Skeletal muscle tissue (tissue), 4 donors: ENCODE results near the gene ANTXRL. TPM values are rescaled to one million over a fixed set of nuclear protein-coding genes. Genes with fewer than 3 reads are reported as not detected.

Source experiments
- H3K27ac ChIP-seq: one replicate; pipeline ENCODE4 v1.7.0; 2013; ENCODE audit warnings: mild to moderate bottlenecking, low read depth, low read length, inconsistent platforms
- H3K27me3 ChIP-seq, 3 donors: one replicate each; pipeline ENCODE4 v1.7.0; 2013; ENCODE audit warnings: low read length in 3 of 3; ENCODE audit not compliant: control insufficient read depth in 3 of 3, insufficient read depth in 3 of 3
- H3K36me3 ChIP-seq, 3 donors: one replicate each; pipeline ENCODE4 v1.7.0; 2013; ENCODE audit warnings: low read length in 3 of 3; ENCODE audit not compliant: control insufficient read depth in 3 of 3, insufficient read depth in 3 of 3
- H3K4me1 ChIP-seq, 3 donors: one replicate each; pipeline ENCODE4 v1.7.0; 2013; ENCODE audit warnings: low read length in 3 of 3, mild to moderate bottlenecking in 3 of 3; ENCODE audit not compliant: control insufficient read depth in 3 of 3, insufficient read depth in 3 of 3
- H3K4me3 ChIP-seq, 3 donors: one replicate each; pipeline ENCODE4 v1.7.0; 2013; ENCODE audit warnings: low read length in 3 of 3
- H3K9ac ChIP-seq, 3 donors: one replicate each; pipeline ENCODE4 v1.7.0; 2013; ENCODE audit warnings: low read length in 3 of 3, mild to moderate bottlenecking in 3 of 3, moderate library complexity in 2 of 3, low read depth in 1 of 3
- H3K9me3 ChIP-seq, 3 donors: one replicate each; pipeline ENCODE4 v1.7.0; 2013; ENCODE audit warnings: low read length in 3 of 3; ENCODE audit not compliant: control insufficient read depth in 3 of 3
- total RNA-seq: library from RNA; depleted of rRNA; stranded (reverse); fragments of >200 nt; gene quantifications from one replicate; pipeline ENCODE4 v1.2.3, GENCODE V29; 2014
- donor health status: Osteomylitis.

Gene ANTXRL
- total RNA-seq, 1 donor from 2014 or later = not detected

DNA sequence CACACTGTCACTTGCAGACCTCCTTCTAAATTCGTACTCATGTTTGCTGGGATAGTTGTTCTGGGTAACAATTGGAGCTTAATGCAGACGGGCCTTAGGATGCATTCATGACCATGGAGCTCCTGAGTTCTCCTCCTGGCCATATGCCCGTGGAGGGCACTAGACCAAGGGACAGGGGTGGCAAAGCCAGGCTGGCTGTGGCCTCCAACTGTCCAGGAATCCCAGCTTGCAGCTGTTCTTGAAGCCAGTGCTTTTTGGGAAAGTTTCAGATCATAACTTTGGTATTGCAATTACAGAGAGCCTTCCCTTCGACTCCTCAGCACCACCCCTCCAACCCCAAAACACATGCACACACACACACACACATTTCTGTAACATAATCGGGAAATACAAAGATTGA, 30.6 kb downstream of the ANTXRL start:
- no peaks in the 10 kb centered on the region for H3K9me3 ChIP-seq
- H3K36me3 ChIP-seq = no peaks in the 10 kb centered on the region
- H3K9ac ChIP-seq = no peak overlapping the region
- H3K4me3 ChIP-seq = no peak overlapping the region
- no peaks in the 10 kb centered on the region for H3K4me1 ChIP-seq
- H3K27ac ChIP-seq = no peak overlapping the region
- no peaks in the 10 kb centered on the region for H3K27me3 ChIP-seq

DNA sequence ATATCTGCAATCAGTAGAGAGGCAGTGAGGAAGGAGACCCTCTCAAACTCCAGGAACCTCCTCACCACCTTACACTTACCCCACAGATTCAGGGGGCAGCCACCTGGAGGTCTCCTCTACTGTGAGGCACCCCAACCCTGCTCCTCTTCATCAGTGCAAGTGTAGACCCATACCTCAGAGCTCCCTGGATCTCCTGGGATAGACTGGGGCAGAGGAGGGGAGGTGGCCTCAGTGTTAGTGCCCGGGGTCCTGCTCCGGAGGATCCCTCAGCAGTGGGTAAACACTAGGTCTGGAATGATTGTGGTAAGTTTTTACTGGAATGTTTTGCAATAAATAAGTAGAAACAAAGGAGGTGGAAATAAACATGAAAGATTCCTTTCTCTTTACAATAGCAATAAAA, 31.1 kb downstream of the ANTXRL start:
- H3K27me3 ChIP-seq = no peaks in the 10 kb centered on the region
- H3K9me3 ChIP-seq = no peaks in the 10 kb centered on the region
- no peak overlapping the region for H3K9ac ChIP-seq
- H3K36me3 ChIP-seq = no peaks in the 10 kb centered on the region
- no peak overlapping the region for H3K27ac ChIP-seq
- no peak overlapping the region for H3K4me3 ChIP-seq
- H3K4me1 ChIP-seq = no peaks in the 10 kb centered on the region

DNA sequence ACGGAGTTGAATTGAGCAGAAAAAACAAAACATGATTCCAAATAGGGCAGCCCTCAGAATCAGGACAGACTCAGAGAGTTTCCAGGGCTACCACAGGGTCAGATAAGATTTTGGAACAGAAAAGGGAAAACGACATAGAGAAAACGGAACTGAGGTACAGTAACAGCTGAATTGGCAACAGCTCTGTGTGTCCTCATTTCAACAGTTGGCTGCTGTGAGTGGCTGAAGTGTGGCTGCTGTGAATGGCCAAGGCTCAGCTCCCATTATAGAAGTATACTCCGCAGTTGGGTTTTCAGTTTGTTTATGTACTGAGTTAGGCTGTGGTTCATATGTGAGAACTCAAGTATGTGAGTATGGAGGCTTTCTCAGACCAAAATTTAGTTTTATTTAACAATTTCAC, 32.0 kb downstream of the ANTXRL start:
- no peak overlapping the region for H3K4me3 ChIP-seq
- no peaks in the 10 kb centered on the region for H3K36me3 ChIP-seq
- no peak overlapping the region for H3K27ac ChIP-seq
- no peaks in the 10 kb centered on the region for H3K27me3 ChIP-seq
- H3K9ac ChIP-seq = no peak overlapping the region
- H3K9me3 ChIP-seq = no peaks in the 10 kb centered on the region
- H3K4me1 ChIP-seq = no peaks in the 10 kb centered on the region

DNA sequence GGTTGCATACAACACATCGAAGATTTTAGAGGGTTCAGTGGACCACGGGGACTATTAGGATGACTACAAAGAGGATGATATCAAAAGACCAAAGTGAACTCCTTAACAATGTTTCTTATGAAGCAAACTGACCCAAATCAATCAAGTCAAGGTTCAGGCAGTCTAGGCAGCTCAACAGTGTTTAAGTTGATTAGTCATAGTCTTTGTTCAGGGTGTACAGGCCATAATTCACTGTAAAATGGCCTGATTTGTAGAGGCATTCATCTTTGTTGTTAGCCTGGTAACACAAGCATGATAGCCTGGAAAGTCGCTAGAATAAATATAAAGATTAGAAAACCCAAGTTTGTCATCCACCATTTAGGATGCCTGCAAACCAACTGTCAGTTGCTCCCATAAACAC, 32.6 kb downstream of the ANTXRL start:
- Histone ChIP-seq H3K9ac (no peak overlapping the region), H3K36me3 (no peaks in the 10 kb centered on the region), H3K4me3 (no peak overlapping the region), H3K9me3 (no peaks in the 10 kb centered on the region), H3K27me3 (no peaks in the 10 kb centered on the region), H3K4me1 (no peaks in the 10 kb centered on the region), H3K27ac (no peak overlapping the region)

DNA sequence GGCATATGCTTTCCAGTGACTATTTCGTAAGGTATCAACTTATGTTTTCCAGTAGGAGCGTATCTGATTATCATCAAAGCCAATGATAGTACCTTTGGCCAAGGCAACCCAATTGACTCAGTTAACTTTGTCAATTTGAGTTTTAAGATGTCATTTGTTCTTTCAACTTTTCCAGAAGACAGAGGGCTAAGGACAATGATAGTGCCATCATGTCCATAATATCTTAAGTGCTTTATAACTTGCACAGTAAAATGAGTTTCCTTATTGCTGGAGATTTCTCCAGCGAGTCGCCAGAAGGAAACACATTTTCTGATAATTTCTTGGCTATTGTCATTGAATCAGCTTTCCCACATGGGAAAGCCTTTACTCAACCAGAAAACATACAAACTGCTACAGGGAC, 35.0 kb downstream of the ANTXRL start:
- H3K36me3 ChIP-seq = no peaks in the 10 kb centered on the region
- no peak overlapping the region for H3K9ac ChIP-seq
- no peak overlapping the region for H3K27ac ChIP-seq
- H3K4me1 ChIP-seq = no peaks in the 10 kb centered on the region
- H3K9me3 ChIP-seq = no peaks in the 10 kb centered on the region
- H3K27me3 ChIP-seq = no peaks in the 10 kb centered on the region
- H3K4me3 ChIP-seq = no peak overlapping the region

DNA sequence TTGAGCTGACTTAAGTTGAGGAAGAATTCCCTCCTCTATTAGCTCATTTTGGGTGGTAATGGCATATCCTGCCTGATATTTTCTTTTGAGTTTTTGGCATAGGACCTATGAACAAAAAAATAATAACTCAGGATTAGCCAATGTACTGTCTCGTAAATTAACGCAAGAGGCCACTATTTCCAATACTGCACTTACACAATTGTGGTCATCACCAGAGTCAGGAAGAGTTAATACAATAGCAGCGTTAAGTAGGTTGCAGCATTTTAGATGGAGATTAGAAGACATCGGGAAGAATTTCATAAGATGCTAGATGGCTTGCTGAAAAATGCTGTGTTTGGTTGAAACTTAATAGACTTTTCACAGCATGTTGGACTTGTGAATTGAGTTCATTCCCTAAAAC, 36.4 kb downstream of the ANTXRL start:
- no peak overlapping the region for H3K4me3 ChIP-seq
- peaks cover 0 to 3% (median 0%) of the 10 kb centered on the region in 3 donors for H3K27me3 ChIP-seq
- no peaks in the 10 kb centered on the region for H3K4me1 ChIP-seq
- no peak overlapping the region for H3K27ac ChIP-seq
- H3K9me3 ChIP-seq = no peaks in the 10 kb centered on the region
- no peak overlapping the region for H3K9ac ChIP-seq
- H3K36me3 ChIP-seq = no peaks in the 10 kb centered on the region

DNA sequence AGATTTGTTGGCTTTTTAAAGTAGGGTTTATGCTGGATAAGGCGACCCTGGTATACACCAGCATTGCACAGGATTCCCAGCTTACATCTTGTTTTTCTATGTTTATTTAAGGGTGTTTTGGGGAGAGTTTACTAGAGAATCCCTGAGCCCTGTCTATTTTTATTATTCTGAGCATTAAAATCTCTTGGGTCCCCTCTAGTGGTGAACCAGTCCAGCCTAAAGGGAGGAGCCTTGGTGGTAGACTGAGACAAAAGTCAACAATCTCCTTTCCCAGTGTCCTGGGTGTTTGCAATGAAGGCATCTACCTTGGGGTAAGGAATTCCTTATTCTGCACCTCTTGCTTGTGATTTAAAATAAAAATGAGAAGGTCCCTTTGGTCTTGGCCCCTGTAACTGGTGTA, 38.2 kb downstream of the ANTXRL start:
- no peak overlapping the region for H3K9ac ChIP-seq
- H3K27ac ChIP-seq = no peak overlapping the region
- no peaks in the 10 kb centered on the region for H3K4me1 ChIP-seq
- no peak overlapping the region for H3K4me3 ChIP-seq
- peaks cover 0 to 11% (median 0%) of the 10 kb centered on the region in 3 donors for H3K27me3 ChIP-seq
- no peaks in the 10 kb centered on the region for H3K36me3 ChIP-seq
- no peaks in the 10 kb centered on the region for H3K9me3 ChIP-seq

DNA sequence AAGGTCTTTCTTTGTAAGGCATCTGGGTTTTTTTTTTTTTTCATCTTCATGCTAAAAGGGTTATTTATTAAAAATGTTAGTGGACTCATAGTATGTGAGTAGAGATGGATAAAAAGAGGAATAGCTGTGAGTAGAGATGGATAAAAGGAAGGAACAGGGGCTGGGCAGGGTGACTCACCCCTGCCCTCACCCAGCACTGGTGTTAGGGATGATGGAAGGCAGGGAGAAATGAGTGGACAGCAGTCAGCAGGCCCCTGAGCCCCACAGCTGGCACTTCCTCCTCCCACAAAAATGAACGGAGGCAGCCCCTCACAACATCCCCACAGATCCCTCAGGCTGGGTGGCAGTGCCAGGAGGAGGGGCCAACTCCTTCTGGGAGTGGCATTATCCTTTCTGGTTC, 39.3 kb downstream of the ANTXRL start:
- H3K9me3 ChIP-seq = no peaks in the 10 kb centered on the region
- no peaks in the 10 kb centered on the region for H3K4me1 ChIP-seq
- H3K9ac ChIP-seq = no peak overlapping the region
- H3K36me3 ChIP-seq = no peaks in the 10 kb centered on the region
- no peak overlapping the region for H3K27ac ChIP-seq
- H3K27me3 ChIP-seq = peaks cover 0 to 13% (median 0%) of the 10 kb centered on the region in 3 donors
- H3K4me3 ChIP-seq = no peak overlapping the region

DNA sequence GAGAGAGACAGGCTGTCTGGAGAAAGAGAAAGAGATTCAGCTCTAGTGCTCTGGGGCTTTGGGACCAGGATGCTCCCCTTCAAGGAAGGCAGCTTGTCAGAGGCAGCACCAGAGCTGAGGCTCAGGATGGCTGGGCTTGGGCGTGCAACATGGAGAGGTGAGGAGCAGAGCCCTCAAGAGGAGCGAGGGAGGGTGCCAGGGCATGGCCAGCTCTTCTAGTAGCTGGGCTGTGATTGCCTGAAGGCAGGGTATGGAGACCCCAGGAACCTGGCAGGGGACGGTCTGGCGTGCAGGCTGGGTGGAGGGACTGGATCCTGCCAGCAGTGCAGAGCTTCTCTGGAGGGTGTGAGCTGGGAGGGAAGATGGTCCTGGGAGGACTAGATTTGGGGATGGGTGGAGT, 40.2 kb downstream of the ANTXRL start:
- H3K4me1 ChIP-seq = no peaks in the 10 kb centered on the region
- no peak overlapping the region for H3K9ac ChIP-seq
- H3K36me3 ChIP-seq = no peaks in the 10 kb centered on the region
- H3K27ac ChIP-seq = no peak overlapping the region
- no peak overlapping the region for H3K4me3 ChIP-seq
- peaks cover 0 to 13% (median 0%) of the 10 kb centered on the region in 3 donors for H3K27me3 ChIP-seq
- no peaks in the 10 kb centered on the region for H3K9me3 ChIP-seq

DNA sequence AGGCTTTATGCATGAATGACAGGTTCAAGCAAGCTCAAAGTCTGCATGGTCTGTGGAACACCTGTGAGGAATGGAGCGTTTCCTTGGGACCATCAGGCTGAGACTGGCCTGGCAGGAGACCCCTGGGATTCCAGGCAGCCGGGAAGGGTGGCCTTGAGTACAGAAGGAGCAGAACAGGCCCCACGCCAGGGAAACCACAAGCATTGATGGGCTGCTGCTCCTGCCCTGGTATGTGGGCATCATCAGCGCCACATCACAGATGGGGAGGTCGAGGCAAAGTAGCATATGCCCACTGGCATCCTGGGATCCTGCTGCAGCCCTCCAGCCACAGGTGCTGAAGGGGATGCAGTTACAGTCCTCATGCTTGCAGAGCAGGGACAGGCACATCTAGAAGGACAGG, 40.9 kb downstream of the ANTXRL start:
- no peak overlapping the region for H3K4me3 ChIP-seq
- H3K9ac ChIP-seq = no peak overlapping the region
- peaks cover 0 to 13% (median 0%) of the 10 kb centered on the region in 3 donors for H3K27me3 ChIP-seq
- H3K27ac ChIP-seq = no peak overlapping the region
- no peaks in the 10 kb centered on the region for H3K4me1 ChIP-seq
- no peaks in the 10 kb centered on the region for H3K36me3 ChIP-seq
- H3K9me3 ChIP-seq = no peaks in the 10 kb centered on the region
